22Rv1 (cell line): Measurements from ENCODE around the gene CRMP1.

ENCODE experiments used
- CTCF ChIP-seq: fragments of 450-650 bp; IDR thresholded peaks from 2 replicates; pipeline ENCODE4 v1.5.1; 2017; ENCODE audit warnings: mild to moderate bottlenecking
- ZFX ChIP-seq: fragments of 450-650 bp; IDR thresholded peaks from 2 replicates; pipeline ENCODE4 v1.6.1; 2017; ENCODE audit warnings: antibody characterized with exemption, borderline replicate concordance

DNA sequence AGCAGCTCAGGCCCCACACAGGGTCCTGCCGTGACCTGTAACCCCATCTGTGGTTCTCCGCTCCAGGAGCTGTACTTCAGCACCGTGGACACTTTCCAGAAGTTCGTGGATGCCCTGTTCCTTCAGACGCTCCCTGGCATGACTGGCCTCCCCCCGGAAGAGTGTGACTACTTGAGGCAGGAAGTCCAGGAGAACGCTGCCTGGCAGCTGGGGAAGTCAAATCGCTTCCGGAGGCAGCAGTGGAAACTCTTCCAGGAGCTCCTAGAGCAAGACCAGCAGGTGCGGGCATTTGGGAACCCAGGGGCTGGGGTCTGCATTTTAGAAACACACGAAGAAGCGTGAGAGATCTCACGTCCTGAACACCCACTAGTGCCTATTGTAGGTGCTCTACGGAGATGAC, 109.4 kb downstream of the CRMP1 start:
- TF ChIP-seq CTCF (no peak), ZFX (no peak)
